GM12878 (cell line): ENCODE measurements around the gene FOXJ1. TPM values are rescaled to one million over a fixed set of nuclear protein-coding genes. Genes with fewer than 3 reads are reported as not detected.

Experiments
- ATAC-seq: fragments of 200-7000 bp; cut with Tn5 transposase; 3 replicates; pipeline ENCODE4 v1.9.1; 2020; ENCODE audit warnings: mild to moderate bottlenecking, moderate library complexity
- BruUV-seq: library from RNA; stranded (reverse); fragments of 400-500 nt; replicated peaks from 2 replicates; lab custom pipeline; 2021; lab: Mats Ljungman, UMichigan
- CTCF ChIA-PET: fragments of 300-600 bp; sonication (Branson Sonifier 250); formaldehyde crosslinking; extraction: SDS; loops from one replicate; lab custom pipeline; 2021; ENCODE audit warnings: inconsistent platforms; lab: Yijun Ruan, JAX
- POLR2A ChIA-PET: fragments of 350-600 bp; formaldehyde crosslinking; extraction: SDS; loops from one replicate; lab custom pipeline; 2021; ENCODE audit warnings: inconsistent platforms; lab: Charles Lee
- RAD21 ChIA-PET: fragments of 300-600 bp; sonication (Branson Sonifier 250); formaldehyde crosslinking; loops from one replicate; lab custom pipeline; 2023; ENCODE audit warnings: antibody characterized with exemption; ENCODE audit not compliant: unreplicated experiment; lab: Charles Lee
- SMC1A ChIA-PET: fragments of 300-600 bp; sonication (Branson Sonifier 250); formaldehyde crosslinking; loops from one replicate; lab custom pipeline; 2023; ENCODE audit not compliant: unreplicated experiment, uncharacterized antibody; lab: Charles Lee
- DNase-seq: peaks from one replicate; pipeline ENCODE4 v3.0.0-alpha.2; 2011; ENCODE audit warnings: low read depth, low spot score
- FAIRE-seq: peaks from 3 replicates; lab custom pipeline; 2011; peaks lifted over from hg19 to GRCh38; lab: Jason Lieb, UNC
- H2AFZ ChIP-seq: 2 replicates; pipeline ENCODE4 v1.6.0; 2011; ENCODE audit warnings: low read depth, low read length, control low read depth; ENCODE audit not compliant: control insufficient read depth
- H3K27ac ChIP-seq: 2 replicates; pipeline ENCODE4 v1.5.1; 2011; ENCODE audit warnings: control low read depth; ENCODE audit not compliant: control insufficient read depth, insufficient read depth
- H3K27me3 ChIP-seq, 2 experiments: replicated peaks in 1 of 2; 2 replicates each; pipeline versions ENCODE4 v1.6.0 to v1.6.1; 2011; ENCODE audit warnings: low read length in 1 of 2; ENCODE audit not compliant: control insufficient read depth in 2 of 2, insufficient read depth in 2 of 2
- H3K36me3 ChIP-seq, 2 experiments: 2 replicates each; pipeline ENCODE4 v1.5.1; 2011; ENCODE audit warnings: low read length in 1 of 2; ENCODE audit not compliant: control insufficient read depth in 2 of 2, insufficient read depth in 2 of 2
- H3K4me1 ChIP-seq: 2 replicates; pipeline ENCODE4 v1.6.1; 2011; ENCODE audit warnings: mild to moderate bottlenecking, low read length, moderate library complexity, mixed read lengths; ENCODE audit not compliant: control insufficient read depth, insufficient read depth
- H3K4me2 ChIP-seq: 2 replicates; pipeline ENCODE4 v1.6.0; 2011; ENCODE audit warnings: control low read depth; ENCODE audit not compliant: control insufficient read depth, insufficient read depth
- H3K4me3 ChIP-seq: fragments of 200-600 bp; sonication (generic); 2 replicates; pipeline ENCODE4 v1.5.1; 2016
- H3K79me2 ChIP-seq: 2 replicates; pipeline ENCODE4 v1.6.0; 2011; ENCODE audit warnings: low read length; ENCODE audit not compliant: control insufficient read depth, insufficient read depth
- H3K9ac ChIP-seq: 2 replicates; pipeline ENCODE4 v1.8.0; 2011; ENCODE audit warnings: low read length, control low read depth, mixed read lengths; ENCODE audit not compliant: control insufficient read depth, insufficient read depth
- H3K9me3 ChIP-seq: replicated peaks from 3 replicates; pipeline ENCODE4 v1.5.1; 2011; ENCODE audit warnings: mild to moderate bottlenecking, low read length; ENCODE audit not compliant: control insufficient read depth, insufficient read depth
- H4K20me1 ChIP-seq: 2 replicates; pipeline ENCODE4 v1.6.0; 2011; ENCODE audit not compliant: control insufficient read depth, insufficient read depth
- CREB1 ChIP-seq: IDR thresholded peaks from 2 replicates; pipeline ENCODE4 v1.6.1; 2012; ENCODE audit warnings: low read depth, mild to moderate bottlenecking, inconsistent platforms
- KAT2A ChIP-seq: conservative IDR thresholded peaks from 2 replicates; pipeline ENCODE4 v1.6.1; 2011; ENCODE audit warnings: low read depth, low read length; ENCODE audit not compliant: control insufficient read depth
- LARP7 ChIP-seq: fragments of 450-650 bp; IDR thresholded peaks from 2 replicates; pipeline ENCODE4 v1.6.1; 2017; ENCODE audit warnings: mild to moderate bottlenecking
- MEF2B ChIP-seq: fragments of 450-650 bp; IDR thresholded peaks from 2 replicates; pipeline ENCODE4 v1.6.1; 2018; ENCODE audit warnings: mild to moderate bottlenecking, moderate library complexity; ENCODE audit not compliant: partially characterized antibody, poor library complexity, severe bottlenecking
- MTA2 ChIP-seq: fragments of 450-650 bp; IDR thresholded peaks from 2 replicates; pipeline ENCODE4 v1.6.1; 2016; ENCODE audit warnings: low read depth, mild to moderate bottlenecking, moderate library complexity
- TAF1 ChIP-seq: IDR thresholded peaks from 2 replicates; pipeline ENCODE4 v1.6.1; 2011; ENCODE audit warnings: mild to moderate bottlenecking, low read depth, low read length, borderline replicate concordance
- TARDBP ChIP-seq: IDR thresholded peaks from 2 replicates; pipeline ENCODE4 v1.6.1; 2016; ENCODE audit warnings: borderline replicate concordance
- ZNF384 ChIP-seq: IDR thresholded peaks from 2 replicates; pipeline ENCODE4 v1.6.1; 2012; ENCODE audit warnings: low read depth, mild to moderate bottlenecking, low read length, improper control_type of control experiment, borderline replicate concordance
- WGBS: methylation state at CpG from one replicate; pipeline ENCODE4 v1.1.6; 2016; ENCODE audit warnings: low lambda C conversion rate; ENCODE audit not compliant: insufficient replicate concordance, insufficient coverage; ENCODE audit errors: missing lambda C conversion rate; 5-methylcytosine and 5-hydroxymethylcytosine counted together
- in situ Hi-C: fragments of 300-500 bp; cut with MboI; formaldehyde crosslinking; loops from 9 replicates; pipeline ENCODE4 v1.14.3; 2018; ENCODE audit warnings: mixed read lengths
- intact Hi-C: fragments of 100-400 bp; cut with micrococcal nuclease; formaldehyde crosslinking; loops from one replicate; pipeline ENCODE4 v1.14.2; 2022; ENCODE audit not compliant: unreplicated experiment
- polyA plus RNA-seq, 11 experiments: library from polyadenylated mRNA; depleted of rRNA in 4 of 11; unstranded in 6 of 11; stranded (reverse) in 5 of 11; fragments of >200 nt; fragmentation: Nextera tagmentation in 4 of 11; fragmentation: Illumina TruSeq in 1 of 11; extraction: Ambion mirVana in 4 of 11; extraction: Trizol in 1 of 11; gene quantifications; 1 replicate in 1 of 11; 2 replicates in 10 of 11; pipeline versions ENCODE4 v1.2.1 to v1.2.3, GENCODE V29; 2011 to 2016; ENCODE audit warnings: inconsistent platforms in 2 of 11, missing spikeins in 2 of 11, low read depth in 1 of 11
- total RNA-seq, 4 experiments: library from RNA; depleted of rRNA in 3 of 4; stranded (reverse); fragments of >200 nt in 3 of 4; fragmentation: Illumina TruSeq in 1 of 4; extraction: Trizol in 1 of 4; gene quantifications; 2 replicates each; pipeline versions ENCODE4 v1.2.1 to v1.2.3, GENCODE V29; 2013 to 2021
- TF ChIP-seq, protein P1 (sequence below): fragments of 450-650 bp; IDR thresholded peaks from 2 replicates; pipeline ENCODE4 v1.6.1; 2018; ENCODE audit warnings: mild to moderate bottlenecking, low read depth, moderate library complexity; ENCODE audit not compliant: partially characterized antibody
- TF ChIP-seq, protein P2 (sequence below): fragments of 150-350 bp; IDR thresholded peaks from 2 replicates; pipeline ENCODE4 v1.6.1; 2016; ENCODE audit warnings: low read depth, low read length

The FOXJ1 gene
- total and polyA plus RNA-seq, 10 of the 15 experiments (the other 5 are each of a cell fraction or from before 2014, with no cell fraction given): not detected

DNA sequence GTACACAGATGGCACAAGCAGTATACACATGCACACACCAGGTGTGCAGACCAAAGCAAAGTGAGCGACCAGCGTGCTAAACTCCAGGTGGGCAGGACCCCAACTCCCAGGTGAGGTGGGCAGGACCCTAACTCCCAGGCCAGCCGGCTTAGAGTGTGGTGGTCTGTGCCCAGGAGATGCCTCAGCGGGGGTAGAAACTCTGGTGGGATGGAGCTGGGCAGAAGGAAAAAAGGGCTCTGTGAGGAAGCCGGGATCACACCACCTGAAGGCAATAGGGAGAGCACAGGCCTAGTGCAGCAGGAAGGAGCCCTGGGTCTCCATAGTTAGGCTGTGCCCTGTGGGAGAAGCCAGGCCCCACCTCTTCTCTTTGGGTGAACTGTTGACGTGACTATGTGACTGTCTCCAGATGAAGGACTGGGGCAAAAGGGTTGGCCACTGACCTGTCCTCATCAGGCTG, 1.6 kb upstream of the FOXJ1 start:
- Histone ChIP-seq H3K4me3 (no peak overlapping the region), H3K36me3 (no peaks in the 10 kb centered on the region), H2AFZ (no peak overlapping the region), H3K27ac (no peak overlapping the region), H3K4me2 (no peak overlapping the region), H3K79me2 (no peaks in the 10 kb centered on the region), H4K20me1 (no peaks in the 10 kb centered on the region), H3K27me3 (peaks cover 5 to 11% of the 10 kb centered on the region in 2 experiments), H3K9ac (no peak overlapping the region), H3K9me3 (no peaks in the 10 kb centered on the region), H3K4me1 (peaks cover 31% of the 10 kb centered on the region)
- FAIRE-seq (no peak), ATAC-seq (no peak), DNase-seq (no peak)
- intact Hi-C loops: no loop called here
- ChIA-PET CTCF (interaction anchor here (0.7 to 2.0 kb wide), 4 partner anchors 9 to 78 kb away, joined by 3 to 7 read pairs (median 4); no protein-coding TSS in a partner anchor), POLR2A (interaction anchor here (0.6 to 0.9 kb wide), 2 partner anchors 26 to 204 kb away, joined by 3 read pairs; no protein-coding TSS in a partner anchor), RAD21 (interaction anchor here (1.2 kb wide), 1 partner anchor 137 kb away, joined by 3 read pairs; no protein-coding TSS in a partner anchor), SMC1A (interaction anchor here (1.9 to 2.7 kb wide), 3 partner anchors 9 to 37 kb away, joined by 4 to 9 read pairs (median 6); no protein-coding TSS in a partner anchor)
- 83% methylated on average over 6 of the region's 6 CpGs for WGBS
- BruUV-seq: no TSS peak
- in situ Hi-C loops: no loop called here
- no peak for TF ChIP-seq TAF1
- TF ChIP-seq, protein P1, sequence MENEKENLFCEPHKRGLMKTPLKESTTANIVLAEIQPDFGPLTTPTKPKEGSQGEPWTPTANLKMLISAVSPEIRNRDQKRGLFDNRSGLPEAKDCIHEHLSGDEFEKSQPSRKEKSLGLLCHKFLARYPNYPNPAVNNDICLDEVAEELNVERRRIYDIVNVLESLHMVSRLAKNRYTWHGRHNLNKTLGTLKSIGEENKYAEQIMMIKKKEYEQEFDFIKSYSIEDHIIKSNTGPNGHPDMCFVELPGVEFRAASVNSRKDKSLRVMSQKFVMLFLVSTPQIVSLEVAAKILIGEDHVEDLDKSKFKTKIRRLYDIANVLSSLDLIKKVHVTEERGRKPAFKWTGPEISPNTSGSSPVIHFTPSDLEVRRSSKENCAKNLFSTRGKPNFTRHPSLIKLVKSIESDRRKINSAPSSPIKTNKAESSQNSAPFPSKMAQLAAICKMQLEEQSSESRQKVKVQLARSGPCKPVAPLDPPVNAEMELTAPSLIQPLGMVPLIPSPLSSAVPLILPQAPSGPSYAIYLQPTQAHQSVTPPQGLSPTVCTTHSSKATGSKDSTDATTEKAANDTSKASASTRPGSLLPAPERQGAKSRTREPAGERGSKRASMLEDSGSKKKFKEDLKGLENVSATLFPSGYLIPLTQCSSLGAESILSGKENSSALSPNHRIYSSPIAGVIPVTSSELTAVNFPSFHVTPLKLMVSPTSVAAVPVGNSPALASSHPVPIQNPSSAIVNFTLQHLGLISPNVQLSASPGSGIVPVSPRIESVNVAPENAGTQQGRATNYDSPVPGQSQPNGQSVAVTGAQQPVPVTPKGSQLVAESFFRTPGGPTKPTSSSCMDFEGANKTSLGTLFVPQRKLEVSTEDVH: no peak
- TF ChIP-seq MTA2: no peak
- TF ChIP-seq LARP7: no peak
- TF ChIP-seq, protein P2, sequence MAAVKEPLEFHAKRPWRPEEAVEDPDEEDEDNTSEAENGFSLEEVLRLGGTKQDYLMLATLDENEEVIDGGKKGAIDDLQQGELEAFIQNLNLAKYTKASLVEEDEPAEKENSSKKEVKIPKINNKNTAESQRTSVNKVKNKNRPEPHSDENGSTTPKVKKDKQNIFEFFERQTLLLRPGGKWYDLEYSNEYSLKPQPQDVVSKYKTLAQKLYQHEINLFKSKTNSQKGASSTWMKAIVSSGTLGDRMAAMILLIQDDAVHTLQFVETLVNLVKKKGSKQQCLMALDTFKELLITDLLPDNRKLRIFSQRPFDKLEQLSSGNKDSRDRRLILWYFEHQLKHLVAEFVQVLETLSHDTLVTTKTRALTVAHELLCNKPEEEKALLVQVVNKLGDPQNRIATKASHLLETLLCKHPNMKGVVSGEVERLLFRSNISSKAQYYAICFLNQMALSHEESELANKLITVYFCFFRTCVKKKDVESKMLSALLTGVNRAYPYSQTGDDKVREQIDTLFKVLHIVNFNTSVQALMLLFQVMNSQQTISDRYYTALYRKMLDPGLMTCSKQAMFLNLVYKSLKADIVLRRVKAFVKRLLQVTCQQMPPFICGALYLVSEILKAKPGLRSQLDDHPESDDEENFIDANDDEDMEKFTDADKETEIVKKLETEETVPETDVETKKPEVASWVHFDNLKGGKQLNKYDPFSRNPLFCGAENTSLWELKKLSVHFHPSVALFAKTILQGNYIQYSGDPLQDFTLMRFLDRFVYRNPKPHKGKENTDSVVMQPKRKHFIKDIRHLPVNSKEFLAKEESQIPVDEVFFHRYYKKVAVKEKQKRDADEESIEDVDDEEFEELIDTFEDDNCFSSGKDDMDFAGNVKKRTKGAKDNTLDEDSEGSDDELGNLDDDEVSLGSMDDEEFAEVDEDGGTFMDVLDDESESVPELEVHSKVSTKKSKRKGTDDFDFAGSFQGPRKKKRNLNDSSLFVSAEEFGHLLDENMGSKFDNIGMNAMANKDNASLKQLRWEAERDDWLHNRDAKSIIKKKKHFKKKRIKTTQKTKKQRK: no peak
- TF ChIP-seq KAT2A: no peak
- TF ChIP-seq MEF2B: no peak
- TF ChIP-seq TARDBP: no peak
- no peak for TF ChIP-seq CREB1
- TF ChIP-seq ZNF384: no peak
